DOHH2 (cell line): ENCODE data around the gene ZNF208.

Source experiments
- EZH2phosphoT487 ChIP-seq: fragments of 200-600 bp; sonication (generic); IDR thresholded peaks from 2 replicates; pipeline ENCODE4 v1.6.1; 2017; ENCODE audit warnings: borderline replicate concordance, mild to moderate bottlenecking, antibody characterized with exemption, low read length, moderate library complexity, mixed read lengths
- TF ChIP-seq, protein P1 (sequence below): fragments of 200-600 bp; sonication (generic); IDR thresholded peaks from one replicate; pipeline ENCODE4 v1.5.1; 2014; ENCODE audit warnings: antibody characterized with exemption, mild to moderate bottlenecking, low read depth, low read length; ENCODE audit not compliant: poor library complexity, severe bottlenecking

DNA sequence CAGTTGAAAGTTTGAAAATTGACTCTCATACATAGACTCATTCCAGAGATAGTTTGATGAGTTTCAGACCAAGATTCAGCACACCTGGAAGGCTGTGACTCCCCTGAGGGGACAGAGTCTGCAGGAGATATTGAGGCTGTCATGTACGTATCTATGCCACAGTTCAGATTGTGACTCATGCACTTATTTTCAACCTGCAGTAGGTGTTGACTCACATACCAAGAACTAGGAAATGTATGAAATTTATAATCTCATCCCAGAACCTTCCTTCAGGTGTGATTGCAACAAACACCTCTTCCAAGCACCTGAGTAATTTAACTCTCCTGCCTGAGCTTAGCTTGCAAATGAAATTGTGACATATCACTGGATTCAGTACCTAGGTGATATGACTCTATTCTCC lies 110.3 kb downstream of the ZNF208 start:
- TF ChIP-seq, protein P1, sequence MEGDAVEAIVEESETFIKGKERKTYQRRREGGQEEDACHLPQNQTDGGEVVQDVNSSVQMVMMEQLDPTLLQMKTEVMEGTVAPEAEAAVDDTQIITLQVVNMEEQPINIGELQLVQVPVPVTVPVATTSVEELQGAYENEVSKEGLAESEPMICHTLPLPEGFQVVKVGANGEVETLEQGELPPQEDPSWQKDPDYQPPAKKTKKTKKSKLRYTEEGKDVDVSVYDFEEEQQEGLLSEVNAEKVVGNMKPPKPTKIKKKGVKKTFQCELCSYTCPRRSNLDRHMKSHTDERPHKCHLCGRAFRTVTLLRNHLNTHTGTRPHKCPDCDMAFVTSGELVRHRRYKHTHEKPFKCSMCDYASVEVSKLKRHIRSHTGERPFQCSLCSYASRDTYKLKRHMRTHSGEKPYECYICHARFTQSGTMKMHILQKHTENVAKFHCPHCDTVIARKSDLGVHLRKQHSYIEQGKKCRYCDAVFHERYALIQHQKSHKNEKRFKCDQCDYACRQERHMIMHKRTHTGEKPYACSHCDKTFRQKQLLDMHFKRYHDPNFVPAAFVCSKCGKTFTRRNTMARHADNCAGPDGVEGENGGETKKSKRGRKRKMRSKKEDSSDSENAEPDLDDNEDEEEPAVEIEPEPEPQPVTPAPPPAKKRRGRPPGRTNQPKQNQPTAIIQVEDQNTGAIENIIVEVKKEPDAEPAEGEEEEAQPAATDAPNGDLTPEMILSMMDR = no peak
- TF ChIP-seq EZH2phosphoT487 = no peak
